Mesenchymal stem cell (in vitro differentiated cells and primary cell): Measurements from ENCODE around the gene AP1M1.
"Not testable (repeated sequence)": the region's sequence is repeated elsewhere in the genome, so short reads cannot be mapped to it uniquely, and the experiment has no call there.

Experiments
- DNase-seq: peaks from one replicate; pipeline ENCODE4 v3.0.0-alpha.2; 2013
- H2AFZ ChIP-seq: one replicate; pipeline ENCODE4 v1.6.1; 2013; ENCODE audit warnings: low read depth, mild to moderate bottlenecking, control low read depth, inconsistent platforms, low read length, moderate library complexity
- H2AK5ac ChIP-seq: 2 replicates; pipeline ENCODE4 v1.6.1; 2013; ENCODE audit warnings: low read length, moderate library complexity, mild to moderate bottlenecking, inconsistent platforms; ENCODE audit not compliant: severe bottlenecking
- H2BK120ac ChIP-seq: one replicate; pipeline ENCODE4 v1.6.1; 2013; ENCODE audit warnings: low read depth, mild to moderate bottlenecking, inconsistent platforms, low read length, moderate library complexity
- H2BK12ac ChIP-seq, 2 experiments: one replicate each; pipeline ENCODE4 v1.6.1; 2013; ENCODE audit warnings: inconsistent platforms in 2 of 2, low read length in 2 of 2, mild to moderate bottlenecking in 2 of 2, moderate library complexity in 2 of 2, control low read depth in 1 of 2
- H2BK15ac ChIP-seq: one replicate; pipeline ENCODE4 v1.6.1; 2013; ENCODE audit warnings: mild to moderate bottlenecking, low read depth, inconsistent platforms; ENCODE audit not compliant: poor library complexity, severe bottlenecking
- H2BK5ac ChIP-seq: 2 replicates; pipeline ENCODE4 v1.6.1; 2013; ENCODE audit warnings: low read depth, mild to moderate bottlenecking, low read length, control low read depth, inconsistent platforms; ENCODE audit not compliant: poor library complexity, severe bottlenecking
- H3K14ac ChIP-seq, 2 experiments: one replicate each; pipeline ENCODE4 v1.6.1; 2013; ENCODE audit warnings: inconsistent platforms in 2 of 2, low read length in 2 of 2, control low read depth in 1 of 2, mild to moderate bottlenecking in 1 of 2, moderate library complexity in 1 of 2
- H3K18ac ChIP-seq, 2 experiments: one replicate each; pipeline ENCODE4 v1.6.1; 2013; ENCODE audit warnings: inconsistent platforms in 2 of 2, low read length in 2 of 2, control low read depth in 1 of 2, low read depth in 1 of 2, mild to moderate bottlenecking in 1 of 2
- H3K23ac ChIP-seq, 2 experiments: one replicate each; pipeline ENCODE4 v1.6.1; 2013; ENCODE audit warnings: inconsistent platforms in 2 of 2, low read length in 2 of 2, mild to moderate bottlenecking in 2 of 2, moderate library complexity in 2 of 2, control low read depth in 1 of 2
- H3K27ac ChIP-seq: 2 replicates; pipeline ENCODE4 v1.5.1; 2013; ENCODE audit warnings: mild to moderate bottlenecking, moderate library complexity, low read length, control low read depth, inconsistent platforms; ENCODE audit not compliant: poor library complexity, severe bottlenecking
- H3K27me3 ChIP-seq, 2 experiments: 2 replicates each; pipeline versions ENCODE4 v1.6.1 to v1.7.0; 2013; ENCODE audit warnings: low read length in 2 of 2, mild to moderate bottlenecking in 2 of 2, moderate library complexity in 2 of 2, control low read depth in 1 of 2, inconsistent platforms in 1 of 2; ENCODE audit not compliant: control insufficient read depth in 1 of 2, insufficient read depth in 1 of 2
- H3K36me3 ChIP-seq, 2 experiments: 2 replicates each; pipeline versions ENCODE4 v1.6.1 to v1.7.0; 2013; ENCODE audit warnings: low read length in 2 of 2, control low read depth in 1 of 2, inconsistent platforms in 1 of 2, low read depth in 1 of 2, mild to moderate bottlenecking in 1 of 2; ENCODE audit not compliant: insufficient read depth in 2 of 2, control insufficient read depth in 1 of 2
- H3K4ac ChIP-seq, 2 experiments: one replicate each; pipeline ENCODE4 v1.6.1; 2013; ENCODE audit warnings: inconsistent platforms in 2 of 2, low read length in 2 of 2, mild to moderate bottlenecking in 2 of 2, moderate library complexity in 2 of 2, control low read depth in 1 of 2, low read depth in 1 of 2
- H3K4me1 ChIP-seq: 2 replicates; pipeline ENCODE4 v1.6.1; 2013; ENCODE audit warnings: low read depth, low read length, control low read depth; ENCODE audit not compliant: control insufficient read depth, insufficient read depth
- H3K4me2 ChIP-seq: 2 replicates; pipeline ENCODE4 v1.6.1; 2013; ENCODE audit warnings: low read length, mild to moderate bottlenecking, inconsistent platforms; ENCODE audit not compliant: poor library complexity, severe bottlenecking
- H3K4me3 ChIP-seq, 2 experiments: 2 replicates each; pipeline versions ENCODE4 v1.5.1 to v1.7.0; 2013; ENCODE audit warnings: low read length in 2 of 2, mild to moderate bottlenecking in 2 of 2, control low read depth in 1 of 2, low read depth in 1 of 2; ENCODE audit not compliant: insufficient read depth in 1 of 2
- H3K79me1 ChIP-seq: replicated peaks from 2 replicates; pipeline ENCODE4 v1.6.1; 2013; ENCODE audit warnings: mild to moderate bottlenecking, control low read depth, low read length, inconsistent platforms; ENCODE audit not compliant: poor library complexity, severe bottlenecking
- H3K9ac ChIP-seq: 2 replicates; pipeline ENCODE4 v1.7.0; 2013; ENCODE audit warnings: mild to moderate bottlenecking, low read length, moderate library complexity
- H3K9me3 ChIP-seq: 2 replicates; pipeline ENCODE4 v1.7.0; 2013; ENCODE audit warnings: mild to moderate bottlenecking, low read length; ENCODE audit not compliant: control insufficient read depth
- H4K8ac ChIP-seq: one replicate; pipeline ENCODE4 v1.6.1; 2013; ENCODE audit warnings: inconsistent platforms, mild to moderate bottlenecking, low read length, moderate library complexity
- H4K91ac ChIP-seq: one replicate; pipeline ENCODE4 v1.6.1; 2013; ENCODE audit warnings: mild to moderate bottlenecking, low read length, inconsistent platforms
- WGBS: methylation state at CpG from one replicate; pipeline ENCODE4 v1.1.7; 2013; ENCODE audit warnings: mixed read lengths; 5-methylcytosine and 5-hydroxymethylcytosine counted together

Gene AP1M1

GRCh38 chr19:16170134-16170533 is 27.6 kb upstream of the AP1M1 start:
- no peak overlapping the region for H2BK120ac ChIP-seq
- H2AFZ ChIP-seq, result no peak overlapping the region
- H3K14ac ChIP-seq, result no peak overlapping the region
- peaks cover 7% of the 10 kb centered on the region for H3K4me1 ChIP-seq
- DNase-seq, result no peak
- no peak overlapping the region for H3K27ac ChIP-seq
- H2AK5ac ChIP-seq, result no peak overlapping the region
- no peaks in the 10 kb centered on the region for H3K36me3 ChIP-seq
- no peak overlapping the region for H4K91ac ChIP-seq
- H3K4me2 ChIP-seq, result no peak overlapping the region
- H2BK12ac ChIP-seq, result no peak overlapping the region
- H2BK15ac ChIP-seq, result no peak overlapping the region
- no peak overlapping the region for H3K23ac ChIP-seq
- H3K18ac ChIP-seq, result no peak overlapping the region
- no peak overlapping the region for H4K8ac ChIP-seq
- no peak overlapping the region for H3K4me3 ChIP-seq
- H3K9me3 ChIP-seq, result peaks cover 3% of the 10 kb centered on the region
- no peak overlapping the region for H3K9ac ChIP-seq
- H3K79me1 ChIP-seq, result no peaks in the 10 kb centered on the region
- no peak overlapping the region for H2BK5ac ChIP-seq
- peaks cover 0 to 16% of the 10 kb centered on the region in 2 experiments for H3K27me3 ChIP-seq
- H3K4ac ChIP-seq, result no peak overlapping the region
- 60% methylated on average over 1 of the region's 1 CpG for WGBS

- Histone ChIP-seq H3K14ac (no peak overlapping the region), H2BK5ac (no peak overlapping the region), H2AK5ac (no peak overlapping the region), H2AFZ (no peak overlapping the region), H2BK12ac (no peak overlapping the region), H3K27ac (no peak overlapping the region), H4K91ac (no peak overlapping the region), H4K8ac (no peak overlapping the region), H2BK15ac (no peak overlapping the region), H3K4me2 (no peak overlapping the region), H3K36me3 (no peaks in the 10 kb centered on the region), H3K9me3 (peaks cover 3% of the 10 kb centered on the region), H2BK120ac (no peak overlapping the region), H3K4me1 (peaks cover 11% of the 10 kb centered on the region), H3K4me3 (no peak overlapping the region), H3K79me1 (no peaks in the 10 kb centered on the region), H3K27me3 (peaks cover 0 to 16% of the 10 kb centered on the region in 2 experiments), H3K23ac (no peak overlapping the region), H3K18ac (no peak overlapping the region), H3K4ac (no peak overlapping the region), H3K9ac (no peak overlapping the region)
- WGBS, result no CpG with 5 or more reads among the region's 2 CpGs
- no peak for DNase-seq
Observed at GRCh38 chr19:16175954-16176353, 21.8 kb upstream of the AP1M1 start.

GRCh38 chr19:16178866-16179265 is 18.8 kb upstream of the AP1M1 start:
- H3K36me3 ChIP-seq, DNase-seq, H3K27me3 ChIP-seq, H4K91ac ChIP-seq, H3K18ac ChIP-seq, H3K9me3 ChIP-seq, H2BK12ac ChIP-seq, H2AFZ ChIP-seq, H2AK5ac ChIP-seq, H3K9ac ChIP-seq, H3K27ac ChIP-seq, H3K4ac ChIP-seq, H2BK120ac ChIP-seq, H3K4me1 ChIP-seq, H4K8ac ChIP-seq, H3K4me3 ChIP-seq, H3K23ac ChIP-seq, H2BK5ac ChIP-seq, H3K14ac ChIP-seq, H3K4me2 ChIP-seq, H3K79me1 ChIP-seq, H2BK15ac ChIP-seq: not testable (repeated sequence)
- 92% methylated on average over 5 of the region's 5 CpGs for WGBS

DNA sequence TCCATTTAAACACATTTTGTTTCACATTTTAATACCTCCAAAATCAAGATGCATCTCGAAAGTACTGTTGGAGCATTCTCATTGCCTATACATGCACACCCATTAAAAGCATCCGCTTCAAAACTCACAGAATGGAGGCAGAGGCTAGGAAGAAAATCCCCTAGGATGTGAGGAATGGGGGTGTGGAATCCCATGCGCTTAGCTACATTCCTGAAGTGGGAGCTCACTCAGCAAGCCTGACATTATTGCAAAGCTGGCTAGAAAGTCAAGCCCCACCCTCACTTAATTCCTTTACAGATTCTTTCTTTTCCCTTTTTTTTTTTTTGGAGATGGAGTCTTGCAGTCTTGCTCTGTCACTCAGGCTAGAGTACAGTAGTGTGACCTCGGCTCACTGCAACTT is 17.1 kb upstream of the AP1M1 start:
- DNase-seq, result peak; percentile 64
- no peaks in the 10 kb centered on the region for H3K27me3 ChIP-seq
- no peaks in the 10 kb centered on the region for H3K36me3 ChIP-seq
- H2BK120ac ChIP-seq, result no peak overlapping the region
- no peaks in the 10 kb centered on the region for H3K9me3 ChIP-seq
- H3K18ac ChIP-seq, result no peak overlapping the region
- no peak overlapping the region for H3K23ac ChIP-seq
- H3K27ac ChIP-seq, result peak overlapping the region; percentile 43
- no peak overlapping the region for H4K91ac ChIP-seq
- 76% methylated on average over 2 of the region's 4 CpGs for WGBS
- H3K4me3 ChIP-seq, result peak overlapping the region in 1 of 2 experiments; percentile 3
- peaks cover 3% of the 10 kb centered on the region for H3K79me1 ChIP-seq
- H2BK5ac ChIP-seq, result no peak overlapping the region
- no peak overlapping the region for H2BK12ac ChIP-seq
- no peak overlapping the region for H3K4me2 ChIP-seq
- no peak overlapping the region for H4K8ac ChIP-seq
- no peak overlapping the region for H2BK15ac ChIP-seq
- H3K14ac ChIP-seq, result no peak overlapping the region
- H3K4me1 ChIP-seq, result peaks cover 8% of the 10 kb centered on the region
- H3K4ac ChIP-seq, result no peak overlapping the region
- peak overlapping the region; percentile 60 for H3K9ac ChIP-seq
- no peak overlapping the region for H2AFZ ChIP-seq
- H2AK5ac ChIP-seq, result no peak overlapping the region
